NT2/D1 (cell line): Measurements from ENCODE around the gene DIAPH3.

Experiments used
- SUZ12 ChIP-seq: IDR thresholded peaks from 2 replicates; pipeline ENCODE4 v1.6.1; 2011; ENCODE audit not compliant: insufficient read length, insufficient read depth; ENCODE audit errors: extremely low read depth
- YY1 ChIP-seq: IDR thresholded peaks from 2 replicates; pipeline ENCODE4 v1.6.1; 2011; ENCODE audit not compliant: insufficient read length, insufficient read depth
- ZNF274 ChIP-seq: IDR thresholded peaks from 2 replicates; pipeline ENCODE4 v1.6.1; 2011; ENCODE audit warnings: mild to moderate bottlenecking, low read depth, low read length

DNA sequence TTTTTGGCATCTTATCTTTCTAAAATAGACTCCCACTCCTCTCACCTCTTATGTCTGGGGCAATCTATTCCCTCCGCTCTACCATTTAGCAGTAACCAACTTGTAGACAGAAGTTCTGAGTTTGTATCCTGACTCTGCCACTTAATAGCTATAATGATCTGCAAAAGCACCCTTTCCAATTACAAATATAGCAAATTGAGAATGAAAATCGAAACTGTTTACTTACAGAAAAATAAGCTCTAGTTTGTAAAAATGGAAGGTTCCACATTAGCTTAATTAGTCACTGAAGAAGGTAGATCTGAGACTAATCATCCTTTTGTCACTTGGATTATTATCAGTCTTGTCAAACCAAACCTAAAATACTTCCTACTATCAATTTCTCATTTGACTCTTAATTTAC is 409.3 kb downstream of the DIAPH3 start:
- TF ChIP-seq YY1 (no peak), ZNF274 (no peak), SUZ12 (no peak)
